ENCODE data around the gene STRIT1. TPM values are rescaled to one million over a fixed set of nuclear protein-coding genes. Genes with fewer than 3 reads are reported as not detected.
"Not testable (repeated sequence)": the region's sequence is repeated elsewhere in the genome, so short reads cannot be mapped to it uniquely, and the experiment has no call there.

STRIT1 gene
- total RNA-seq, 1 experiment from 2014 or later: not detected

- DNase-seq (ENCODE audit: low read depth, low spot score) (no peak), ATAC-seq (no peak)
- TF ChIP-seq TCF7L2 (IDR thresholded peaks at IDR 0.05; ENCODE audit: low read depth, low read length): no peak
- TF ChIP-seq SIN3A (IDR thresholded peaks at IDR 0.05; ENCODE audit: borderline replicate concordance, insufficient read depth, low read depth, low read length): no peak
- no peak for TF ChIP-seq REST (IDR thresholded peaks at IDR 0.05; ENCODE audit: insufficient read depth in 1 of 2, low read depth in 2 of 2, low read length in 1 of 2)
- no peak for TF ChIP-seq POLR2AphosphoS5 (IDR thresholded peaks at IDR 0.05; ENCODE audit: low read depth, low read length)
- TF ChIP-seq CTCF (IDR thresholded peaks at IDR 0.05): no peak
- CTCF ChIA-PET: no interaction called here
- BruUV-seq (replicated peaks): no TSS peak
- intact Hi-C loops (cut with micrococcal nuclease; ENCODE audit: unreplicated experiment) (no loop called here), in situ Hi-C loops (cut with HindIII; ENCODE audit: low pct_unique_long_range_greater_than_20kb, low sequenced_read_pairs) (no loop called here)
- POLR2A ChIA-PET: no interaction called here
- H3K9me3 ChIP-seq (ENCODE audit: control insufficient read depth, insufficient read depth, low read depth, low read length): no peaks in the 10 kb centered on the region
- H3K27ac ChIP-seq (ENCODE audit: low read length): no peak overlapping the region
- no peaks in the 10 kb centered on the region for H3K4me1 ChIP-seq (ENCODE audit: control insufficient read depth, insufficient read depth, low read length)
- H3K27me3 ChIP-seq (ENCODE audit: control insufficient read depth, insufficient read depth, low read length): no peaks in the 10 kb centered on the region
- no peak overlapping the region for H3K4me3 ChIP-seq (ENCODE audit: low read depth in 2 of 2, low read length in 2 of 2)
- H3K36me3 ChIP-seq (ENCODE audit: control insufficient read depth, insufficient read depth, low read length): no peaks in the 10 kb centered on the region
These were observed 22.8 kb downstream of the STRIT1 start for GRCh38 chr3:155270485-155271342.

GRCh38 chr3:155270063-155270462, 23.4 kb downstream of the STRIT1 start:
- POLR2A ChIA-PET: no interaction called here
- intact Hi-C loops (cut with micrococcal nuclease; ENCODE audit: unreplicated experiment): no loop called here
- BruUV-seq (replicated peaks): no TSS peak
- no peaks in the 10 kb centered on the region for H3K9me3 ChIP-seq (ENCODE audit: control insufficient read depth, insufficient read depth, low read depth, low read length)
- H3K36me3 ChIP-seq (ENCODE audit: control insufficient read depth, insufficient read depth, low read length): no peaks in the 10 kb centered on the region
- no peak overlapping the region for H3K27ac ChIP-seq (ENCODE audit: low read length)
- in situ Hi-C loops (cut with HindIII; ENCODE audit: low pct_unique_long_range_greater_than_20kb, low sequenced_read_pairs): no loop called here
- H3K4me3 ChIP-seq (ENCODE audit: low read depth in 2 of 2, low read length in 2 of 2): no peak overlapping the region
- H3K27me3 ChIP-seq (ENCODE audit: control insufficient read depth, insufficient read depth, low read length): no peaks in the 10 kb centered on the region
- H3K4me1 ChIP-seq (ENCODE audit: control insufficient read depth, insufficient read depth, low read length): no peaks in the 10 kb centered on the region
- CTCF ChIA-PET: no interaction called here
- TF ChIP-seq POLR2AphosphoS5 (IDR thresholded peaks at IDR 0.05; ENCODE audit: low read depth, low read length) (no peak), TCF7L2 (IDR thresholded peaks at IDR 0.05; ENCODE audit: low read depth, low read length) (no peak), SIN3A (IDR thresholded peaks at IDR 0.05; ENCODE audit: borderline replicate concordance, insufficient read depth, low read depth, low read length) (no peak), CTCF (IDR thresholded peaks at IDR 0.05) (no peak), REST (IDR thresholded peaks at IDR 0.05; ENCODE audit: insufficient read depth in 1 of 2, low read depth in 2 of 2, low read length in 1 of 2) (no peak)
- DNase-seq (ENCODE audit: low read depth, low spot score): no peak
- ATAC-seq: no peak

- POLR2A ChIA-PET; intact Hi-C loops (cut with micrococcal nuclease; ENCODE audit: unreplicated experiment); H3K9me3 ChIP-seq (ENCODE audit: control insufficient read depth, insufficient read depth, low read depth, low read length); H3K27me3 ChIP-seq (ENCODE audit: control insufficient read depth, insufficient read depth, low read length); H3K27ac ChIP-seq (ENCODE audit: low read length); in situ Hi-C loops (cut with HindIII; ENCODE audit: low pct_unique_long_range_greater_than_20kb, low sequenced_read_pairs); ATAC-seq; CTCF ChIA-PET; H3K36me3 ChIP-seq (ENCODE audit: control insufficient read depth, insufficient read depth, low read length); H3K4me3 ChIP-seq (ENCODE audit: low read depth in 2 of 2, low read length in 2 of 2); BruUV-seq (replicated peaks); H3K4me1 ChIP-seq (ENCODE audit: control insufficient read depth, insufficient read depth, low read length); DNase-seq (ENCODE audit: low read depth, low spot score): not testable (repeated sequence)
These were observed 30.6 kb downstream of the STRIT1 start for GRCh38 chr3:155262855-155263254.

Data from Panc1 (cell line).